ENCODE results near the gene UBQLN4.

The UBQLN4 gene

GRCh38 chr1:156053768-156054499 is at the start of gene UBQLN4:
Gene UBQLN4 (minus strand): TSS chr1:156053798. CDS start chr1:156053701, 97 bp downstream.
- DNase-seq = peak; percentile 91

GRCh38 chr1:156102633-156103511 is 49.3 kb upstream of the UBQLN4 start:
- DNase-seq = no peak

- no peak for DNase-seq
Measured at GRCh38 chr1:156101880-156102279, 48.3 kb upstream of the UBQLN4 start.

- DNase-seq = no peak
Measured at GRCh38 chr1:156100205-156100995, 46.8 kb upstream of the UBQLN4 start.

- no peak for DNase-seq
Measured at GRCh38 chr1:156099282-156099681, 45.7 kb upstream of the UBQLN4 start.

GRCh38 chr1:156098784-156099183 is 45.2 kb upstream of the UBQLN4 start:
- no peak for DNase-seq

- DNase-seq = no peak
Measured at GRCh38 chr1:156097499-156098178, 44.0 kb upstream of the UBQLN4 start.

GRCh38 chr1:156096640-156097391 is 43.2 kb upstream of the UBQLN4 start:
- peak; percentile 93 for DNase-seq

- DNase-seq = no peak
Measured at GRCh38 chr1:156095906-156096508, 42.4 kb upstream of the UBQLN4 start.

GRCh38 chr1:156091610-156092009 is 38.0 kb upstream of the UBQLN4 start:
- DNase-seq = no peak

- DNase-seq = peak; percentile 73
Measured at GRCh38 chr1:156090840-156091188, 37.2 kb upstream of the UBQLN4 start.

- DNase-seq = no peak
Measured at GRCh38 chr1:156090138-156090839, 36.7 kb upstream of the UBQLN4 start.

GRCh38 chr1:156089704-156090103 is 36.1 kb upstream of the UBQLN4 start:
- DNase-seq = no peak

GRCh38 chr1:156086256-156086662 is 32.7 kb upstream of the UBQLN4 start:
- no peak for DNase-seq

GRCh38 chr1:156083800-156084790 is 30.5 kb upstream of the UBQLN4 start:
- DNase-seq = no peak

GRCh38 chr1:156082309-156083091 is 28.9 kb upstream of the UBQLN4 start, which contains the start of gene MEX3A:
Gene MEX3A (minus strand): TSS chr1:156082465. CDS start chr1:156081998, 467 bp downstream.
- DNase-seq = peak; percentile 96

- DNase-seq = no peak
Measured at GRCh38 chr1:156081917-156082308, 28.3 kb upstream of the UBQLN4 start.

- DNase-seq = no peak
Measured at GRCh38 chr1:156081180-156081916, 27.8 kb upstream of the UBQLN4 start.

All from 8988T (cell line).